HTERT RPE-1 (cell line): ENCODE results near the gene TMEM117.
"Not testable (repeated sequence)": the region's sequence is repeated elsewhere in the genome, so short reads cannot be mapped to it uniquely, and the experiment has no call there.

Experiments
- in situ Hi-C: fragments of 300-500 bp; cut with MboI; formaldehyde crosslinking; loops from 4 replicates; pipeline ENCODE4 v1.14.3; 2020; ENCODE audit warnings: low sequenced_read_pairs

TMEM117 gene

DNA sequence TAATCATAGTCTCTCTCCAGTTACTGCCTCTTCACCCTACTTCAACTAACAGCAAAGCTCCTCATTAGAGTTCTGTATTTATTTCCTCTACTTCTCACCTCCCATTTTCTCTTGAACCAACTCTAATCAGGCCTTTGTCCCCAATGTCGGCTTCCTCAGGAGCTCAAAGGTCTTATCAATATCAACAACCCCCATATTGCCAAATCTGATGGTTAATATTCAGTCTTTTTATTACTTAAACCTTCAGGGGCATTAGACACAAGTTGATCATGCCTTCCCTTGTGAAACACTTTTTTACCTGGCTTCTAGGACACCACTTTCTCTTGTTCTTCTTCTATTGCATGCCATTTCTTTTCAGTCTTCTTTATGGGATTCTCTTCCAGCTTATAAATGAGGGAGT is 531.3 kb downstream of the TMEM117 start:
- in situ Hi-C loops = no loop called here

DNA sequence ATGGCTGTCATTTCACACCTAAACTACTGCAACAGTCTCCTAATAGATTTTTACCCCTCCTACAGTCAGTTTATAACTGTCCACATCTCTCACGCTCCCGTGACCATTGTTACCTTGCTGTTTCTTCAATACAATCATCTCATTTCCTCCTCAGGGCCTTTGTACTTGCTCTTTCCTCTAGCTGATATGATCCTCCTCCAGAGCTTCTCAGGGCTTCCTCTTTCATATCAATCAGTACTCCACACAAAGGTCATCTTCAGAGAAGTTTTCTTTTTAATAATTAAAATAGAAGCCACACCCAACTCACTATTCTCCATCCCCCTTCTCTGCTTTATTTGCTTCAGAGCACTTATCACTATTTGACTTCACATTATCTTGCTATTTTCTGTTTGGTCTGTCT is 532.0 kb downstream of the TMEM117 start:
- in situ Hi-C loops = no loop called here

DNA sequence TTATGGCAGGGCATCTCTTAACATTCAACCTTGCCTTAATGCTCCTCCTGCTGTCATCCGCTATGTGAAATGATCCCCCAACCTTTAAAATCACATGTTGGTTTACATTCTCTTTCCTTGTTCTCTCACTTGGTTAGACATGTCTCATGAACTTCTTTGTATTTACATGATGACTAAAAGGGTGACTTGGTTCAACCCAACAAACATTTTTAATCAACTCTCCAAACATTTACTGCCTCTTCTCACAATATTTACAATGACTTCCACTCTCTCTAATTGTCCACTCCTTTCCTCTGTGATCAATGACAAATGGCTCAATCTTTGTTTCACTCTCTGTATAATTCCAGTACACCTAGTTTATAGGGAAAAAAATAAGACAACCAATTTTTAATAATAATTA is 534.1 kb downstream of the TMEM117 start:
- in situ Hi-C loops = no loop called here

DNA sequence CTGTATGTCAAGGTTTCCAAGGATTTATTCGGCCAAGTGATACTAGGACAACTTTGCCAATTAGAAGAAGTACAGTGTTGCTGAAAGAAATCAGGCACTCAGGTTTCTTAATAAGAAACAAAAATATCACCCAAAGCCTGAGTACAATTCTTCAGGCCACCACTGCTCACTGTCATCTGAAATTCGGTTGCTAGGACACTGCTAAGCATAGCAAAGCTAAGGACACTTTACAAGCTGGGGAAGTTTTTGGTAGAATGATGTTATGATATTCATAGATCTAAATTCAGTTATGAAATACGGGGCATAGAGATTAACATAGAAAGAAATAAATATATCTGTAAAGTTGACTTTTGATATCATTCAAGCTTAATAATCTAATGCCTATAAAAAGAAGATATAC is 535.1 kb downstream of the TMEM117 start:
- in situ Hi-C loops = no loop called here

DNA sequence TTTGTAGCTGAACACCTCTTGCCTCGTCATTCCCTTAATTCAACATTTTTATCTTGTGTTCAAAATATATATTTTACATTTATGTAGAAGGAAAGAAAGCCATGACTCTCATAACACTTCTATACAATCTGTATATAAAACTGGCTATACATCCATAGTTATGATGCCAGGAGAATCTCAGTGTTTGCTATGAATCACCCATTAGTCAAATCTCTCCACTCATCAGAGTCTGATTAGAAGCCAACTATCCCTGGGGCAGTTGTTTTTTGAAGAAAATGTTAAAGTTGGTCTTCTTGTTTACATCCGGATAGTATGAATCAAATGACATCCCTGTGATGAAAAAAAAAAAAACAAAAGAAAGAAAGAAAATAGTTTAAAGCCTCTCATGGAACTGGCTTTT is 536.4 kb downstream of the TMEM117 start:
- in situ Hi-C loops = no loop called here

DNA sequence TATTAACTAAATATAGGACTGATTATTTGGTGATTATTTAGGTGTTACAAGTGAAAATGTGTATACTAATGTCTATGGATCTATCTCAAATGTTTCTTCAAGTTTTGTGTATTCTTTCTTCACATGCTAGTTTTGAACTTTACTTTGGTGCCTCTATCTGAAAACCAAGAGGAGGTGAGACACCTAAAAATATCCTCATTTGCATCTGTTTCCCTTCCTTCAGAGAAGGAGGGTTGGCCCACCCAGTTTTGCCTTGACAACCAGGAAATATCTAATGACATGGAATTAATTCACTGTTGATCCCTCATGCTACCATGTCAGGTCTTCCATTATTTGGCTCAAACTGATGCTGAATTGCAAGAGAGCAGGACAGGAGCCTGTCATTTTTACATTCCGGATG is 539.8 kb downstream of the TMEM117 start:
- in situ Hi-C loops = no loop called here

DNA sequence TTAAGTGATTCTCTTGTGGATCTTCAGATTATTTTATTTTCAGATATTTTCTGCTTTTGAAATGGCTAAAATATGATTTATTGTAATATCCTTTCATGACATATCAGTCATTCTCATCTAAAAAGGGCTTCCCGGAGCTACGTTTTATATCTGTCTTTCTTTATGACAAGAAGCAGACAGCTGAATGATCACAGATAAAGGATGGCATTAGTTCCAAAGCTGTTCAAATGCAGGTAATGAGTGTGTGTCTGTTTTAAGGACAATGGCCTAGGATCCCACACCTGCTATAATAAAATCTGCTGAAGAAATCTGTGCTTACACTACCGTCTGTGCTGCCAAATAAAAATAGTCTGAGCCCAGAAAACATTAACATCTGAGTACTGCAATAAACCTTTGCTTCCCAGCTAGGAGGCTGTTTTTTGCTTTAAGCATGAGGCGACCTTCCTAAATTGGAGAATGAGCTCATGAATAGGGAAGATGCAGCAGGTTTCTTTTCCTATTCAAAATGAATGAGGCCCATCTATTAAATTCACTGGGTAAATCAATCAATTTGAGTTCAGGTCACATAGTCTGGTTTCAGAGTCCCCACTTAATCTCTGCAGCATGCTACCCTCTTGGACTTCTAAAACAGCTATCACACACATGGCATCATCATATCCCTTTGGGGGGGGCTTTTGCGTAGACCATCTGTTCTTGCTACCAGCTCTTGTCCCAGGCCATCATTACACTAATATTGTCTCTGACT is 541.7 kb downstream of the TMEM117 start:
- in situ Hi-C loops = no loop called here

DNA sequence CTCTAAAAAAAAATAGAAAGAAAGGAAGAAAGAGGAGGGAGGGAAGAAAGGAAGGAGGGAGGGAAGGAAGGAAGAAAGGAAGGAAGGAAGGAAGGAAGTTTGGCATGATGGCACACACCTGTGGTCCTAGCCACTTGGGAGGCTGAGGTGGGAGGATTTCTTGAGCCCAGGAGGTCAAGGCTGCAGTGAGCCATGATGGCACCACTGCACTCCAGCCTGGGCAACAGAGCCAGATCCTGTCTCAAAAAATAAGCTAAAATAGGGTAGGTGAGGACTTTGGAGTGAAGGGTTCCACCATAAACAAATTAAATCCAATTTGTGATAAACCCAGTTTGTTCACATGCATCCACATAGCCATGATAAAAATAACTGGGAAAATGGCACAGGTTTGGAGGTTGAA is 543.2 kb downstream of the TMEM117 start:
- in situ Hi-C loops = not testable (repeated sequence)

DNA sequence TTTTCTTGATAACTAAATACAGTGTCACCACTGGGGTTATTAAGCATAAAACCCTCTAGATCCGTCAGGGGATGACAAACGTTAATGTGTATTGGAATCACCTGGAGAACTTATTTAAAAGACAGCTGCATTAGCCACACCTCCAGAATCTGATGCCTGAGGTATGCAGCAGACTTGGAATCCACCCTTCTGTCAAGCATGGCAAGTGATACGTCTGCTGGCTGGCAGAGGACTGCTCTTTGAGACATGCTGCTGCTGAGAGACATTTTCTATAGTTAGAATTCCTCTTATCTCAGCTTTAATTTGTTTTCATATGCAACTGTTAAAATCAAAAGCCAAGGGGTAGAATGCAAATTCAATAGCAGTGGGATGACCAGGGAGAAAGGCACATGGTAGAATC is 544.0 kb downstream of the TMEM117 start:
- in situ Hi-C loops = no loop called here

DNA sequence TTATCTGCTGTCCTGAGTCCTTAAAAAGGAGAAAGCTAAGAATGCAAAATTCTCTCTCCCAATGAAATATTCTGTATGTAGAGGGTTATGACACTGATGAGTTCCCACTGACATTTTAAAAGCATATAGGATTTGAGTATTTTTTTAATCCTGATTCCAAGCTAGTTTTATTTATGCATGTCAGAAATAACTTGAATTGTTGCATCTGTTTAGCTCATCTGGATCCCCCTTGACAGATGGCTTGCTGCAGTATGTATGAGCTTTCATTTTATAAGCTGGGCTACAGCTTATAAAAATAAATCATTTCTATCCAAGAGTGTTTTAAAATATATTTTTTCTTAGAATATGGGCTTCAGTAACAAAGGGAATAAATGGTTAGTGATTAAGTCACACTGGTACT is 545.0 kb downstream of the TMEM117 start:
- in situ Hi-C loops = no loop called here

DNA sequence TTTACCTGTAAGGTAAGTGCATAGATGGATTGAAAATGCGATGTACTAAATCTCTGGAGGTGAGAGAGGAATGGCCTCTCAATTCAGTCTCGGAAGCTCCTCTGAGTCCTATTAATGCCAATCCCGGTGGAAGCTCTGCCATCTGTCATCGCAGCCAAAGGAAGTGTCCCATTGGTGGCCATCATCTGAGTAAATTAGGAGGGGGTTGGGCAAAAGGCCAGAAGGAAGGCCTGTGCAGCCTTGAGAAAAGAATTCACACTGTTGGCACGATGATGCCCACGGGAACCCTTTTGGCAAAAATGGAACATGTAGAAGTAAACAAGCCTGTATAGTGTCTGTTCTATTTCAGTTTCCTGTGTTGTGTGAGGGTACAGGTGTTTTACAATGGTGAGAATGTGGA is 545.5 kb downstream of the TMEM117 start:
- in situ Hi-C loops = no loop called here

DNA sequence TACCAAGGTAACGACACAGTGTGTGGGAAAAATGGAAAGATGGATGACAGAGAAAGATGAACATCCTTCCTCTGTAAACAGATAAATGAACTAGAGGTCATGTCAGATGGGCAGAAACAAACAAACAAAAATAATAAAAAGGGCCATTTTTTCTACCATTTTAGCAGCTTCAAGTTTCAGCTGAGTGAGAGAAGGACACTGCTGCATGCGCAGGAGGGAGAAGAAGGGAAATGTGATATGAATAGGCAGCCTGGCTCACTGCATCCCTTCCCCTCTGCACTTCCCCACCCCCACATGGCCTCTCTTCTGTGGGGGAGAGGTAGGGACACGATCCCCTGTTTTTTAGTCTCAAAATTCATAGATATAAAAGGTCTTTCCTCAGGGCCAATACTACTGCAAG is 548.3 kb downstream of the TMEM117 start:
- in situ Hi-C loops = no loop called here

DNA sequence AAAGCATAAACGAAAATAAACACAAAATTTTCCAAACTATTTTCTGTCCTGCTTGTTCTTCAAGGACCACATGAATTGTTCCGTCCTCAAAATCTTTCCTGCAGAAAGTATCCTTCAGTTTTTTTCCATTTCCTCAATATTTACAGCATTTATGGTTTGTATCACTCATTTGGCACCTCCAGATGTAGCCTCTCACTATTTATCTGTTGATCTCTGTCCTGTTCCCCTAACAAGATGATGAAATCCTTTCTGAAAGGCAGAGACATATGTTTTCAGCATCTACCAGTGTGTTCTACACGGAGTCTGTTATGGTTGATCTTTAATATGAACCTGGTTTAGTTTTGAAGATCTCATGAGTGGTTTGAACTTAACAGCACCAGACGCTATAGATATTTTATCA is 550.1 kb downstream of the TMEM117 start:
- in situ Hi-C loops = no loop called here

DNA sequence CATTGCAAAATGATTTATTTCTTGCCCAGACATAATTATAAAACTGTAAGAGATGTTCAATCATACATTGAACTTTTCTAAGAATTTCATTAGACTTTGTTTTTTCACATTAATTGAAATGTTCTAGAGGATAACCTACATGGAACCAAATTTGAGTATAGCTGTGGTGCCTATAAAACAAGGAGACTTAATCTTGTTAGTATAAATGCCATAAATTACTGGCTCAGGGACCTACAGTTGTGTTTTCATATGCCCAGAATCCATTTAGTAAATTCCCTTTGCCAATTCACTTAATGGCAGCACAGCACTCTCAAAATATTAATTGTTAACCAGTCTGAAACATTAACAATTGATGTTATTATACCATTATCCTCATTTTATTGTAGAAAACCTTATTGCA is 551.7 kb downstream of the TMEM117 start:
- in situ Hi-C loops = no loop called here

DNA sequence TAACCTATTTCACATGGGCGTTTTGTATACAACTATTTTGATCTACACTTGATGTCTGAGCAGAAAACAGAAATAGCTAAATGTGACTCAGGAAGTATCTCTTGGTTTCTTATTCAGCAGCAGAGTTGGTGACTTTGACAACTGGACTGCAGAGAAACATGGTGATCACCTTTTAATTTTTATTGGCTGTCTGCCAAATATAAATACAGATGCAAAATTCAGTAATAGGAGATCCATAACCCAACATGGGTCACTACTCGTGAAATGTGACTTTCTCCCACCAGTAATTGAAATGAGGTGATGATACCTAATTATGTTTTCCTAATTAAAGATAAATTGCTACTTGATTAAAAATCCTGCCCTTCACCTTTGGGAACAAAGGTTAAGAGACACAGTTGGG is 553.2 kb downstream of the TMEM117 start:
- in situ Hi-C loops = no loop called here

DNA sequence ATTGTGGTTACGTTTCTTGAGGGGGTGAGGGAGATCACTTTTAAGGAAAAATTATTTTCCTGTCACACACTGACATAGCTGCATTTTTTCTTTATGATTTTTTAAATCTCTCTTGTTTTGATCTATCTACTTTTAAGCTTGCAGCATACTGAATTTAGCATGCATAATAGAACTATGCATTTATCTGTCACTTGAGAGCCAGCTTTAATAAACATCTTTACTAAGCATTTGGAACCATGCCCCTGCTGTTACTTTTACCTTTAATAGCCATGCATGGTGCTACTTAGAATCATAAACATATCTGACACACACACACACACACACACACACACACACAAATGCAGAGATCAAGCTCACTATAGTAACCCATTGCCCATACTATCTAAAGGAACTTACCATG is 554.0 kb downstream of the TMEM117 start:
- in situ Hi-C loops = no loop called here

DNA sequence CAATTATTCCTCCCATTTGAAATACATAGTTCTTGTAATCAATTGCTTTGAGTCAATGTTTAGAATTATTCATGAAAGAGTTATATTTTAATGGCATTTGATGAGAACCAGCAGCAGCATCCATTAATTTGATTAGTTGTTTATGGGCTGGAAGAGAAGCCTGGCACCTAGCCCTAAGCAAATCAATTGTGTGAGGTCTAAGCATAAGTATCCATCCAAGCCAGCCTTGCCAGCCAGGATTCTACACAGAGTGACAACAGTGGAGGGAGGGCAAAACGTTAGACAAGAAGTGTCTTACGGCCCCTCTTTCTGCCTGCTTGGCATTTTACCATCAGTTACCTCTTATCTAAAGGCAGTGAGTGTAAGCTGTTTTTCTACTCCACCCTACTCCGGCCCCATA is 561.8 kb downstream of the TMEM117 start:
- in situ Hi-C loops = no loop called here

DNA sequence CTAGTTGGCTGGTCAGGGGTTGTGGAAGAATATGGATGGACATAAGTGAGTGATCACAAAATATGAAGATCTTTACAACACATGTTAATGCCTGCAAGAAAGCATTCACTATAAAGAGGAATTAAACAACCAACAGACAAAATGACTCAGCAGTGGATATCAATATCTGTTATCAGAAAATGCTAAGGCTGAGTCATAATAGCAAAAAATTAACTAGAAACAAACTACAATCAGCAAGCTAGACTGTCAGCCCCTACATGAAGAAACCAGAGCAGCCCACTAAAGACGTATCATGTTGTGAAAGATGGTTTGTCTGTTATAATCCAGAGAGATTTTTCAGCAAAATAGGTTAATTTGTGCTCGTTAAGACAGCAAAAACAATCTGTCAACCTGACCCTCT is 567.3 kb downstream of the TMEM117 start:
- in situ Hi-C loops = no loop called here

DNA sequence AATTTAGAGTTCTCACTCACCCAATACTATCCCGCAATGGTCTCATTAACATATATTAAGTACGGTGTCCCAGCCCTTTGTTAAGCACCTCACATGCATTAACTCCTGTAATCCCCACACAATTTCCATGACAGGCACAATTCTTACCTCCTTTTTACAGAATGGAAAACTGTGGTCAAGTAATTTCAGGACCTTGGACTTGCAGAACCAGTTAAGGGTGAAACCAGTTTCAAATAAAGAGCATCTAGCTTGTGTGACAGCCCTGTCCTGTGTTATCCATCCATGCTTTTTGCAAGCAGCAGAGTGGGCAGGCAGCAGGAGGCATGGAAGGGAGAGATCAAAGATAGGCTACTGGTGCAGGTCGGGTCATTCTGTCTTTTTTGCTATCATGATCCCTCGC is 569.4 kb downstream of the TMEM117 start:
- in situ Hi-C loops = no loop called here

DNA sequence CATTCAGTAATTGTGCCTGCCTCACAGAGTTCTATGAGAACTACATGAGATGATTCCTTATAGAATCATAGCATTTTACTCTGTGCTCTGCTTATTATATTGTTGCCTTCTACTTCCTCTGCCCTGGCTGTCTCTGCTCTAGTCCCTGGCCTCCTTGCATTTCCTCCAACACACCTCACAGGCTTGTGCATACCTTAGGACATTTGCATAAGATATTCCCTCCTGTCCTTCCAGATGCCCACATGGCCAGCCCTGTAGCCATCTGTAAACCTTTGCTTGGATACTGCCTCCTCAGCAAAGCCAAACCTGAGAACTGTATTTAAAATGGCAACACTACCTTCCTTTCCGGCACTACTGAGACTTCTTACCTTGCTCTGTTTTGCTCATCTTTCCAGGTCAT is 586.7 kb downstream of the TMEM117 start:
- in situ Hi-C loops = no loop called here

DNA sequence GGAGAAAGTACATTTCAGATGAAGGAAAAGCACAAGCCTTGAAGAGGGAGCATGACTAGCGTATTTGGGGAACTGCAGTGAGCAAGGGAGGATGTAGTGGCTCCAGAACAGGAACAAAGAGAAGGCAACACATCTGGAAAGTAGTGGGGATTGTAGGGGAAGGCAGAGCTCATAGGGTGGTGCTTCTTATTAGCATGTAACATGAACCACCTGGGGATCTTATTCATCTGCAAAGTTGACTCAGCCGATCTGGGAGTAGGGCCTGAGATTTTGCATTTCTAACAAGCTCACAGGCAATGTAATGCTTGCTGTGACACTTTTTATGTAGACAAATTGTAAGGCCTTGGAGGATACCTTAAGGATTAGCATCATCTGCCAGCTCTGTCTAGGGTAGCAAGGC is 592.9 kb downstream of the TMEM117 start:
- in situ Hi-C loops = no loop called here

DNA sequence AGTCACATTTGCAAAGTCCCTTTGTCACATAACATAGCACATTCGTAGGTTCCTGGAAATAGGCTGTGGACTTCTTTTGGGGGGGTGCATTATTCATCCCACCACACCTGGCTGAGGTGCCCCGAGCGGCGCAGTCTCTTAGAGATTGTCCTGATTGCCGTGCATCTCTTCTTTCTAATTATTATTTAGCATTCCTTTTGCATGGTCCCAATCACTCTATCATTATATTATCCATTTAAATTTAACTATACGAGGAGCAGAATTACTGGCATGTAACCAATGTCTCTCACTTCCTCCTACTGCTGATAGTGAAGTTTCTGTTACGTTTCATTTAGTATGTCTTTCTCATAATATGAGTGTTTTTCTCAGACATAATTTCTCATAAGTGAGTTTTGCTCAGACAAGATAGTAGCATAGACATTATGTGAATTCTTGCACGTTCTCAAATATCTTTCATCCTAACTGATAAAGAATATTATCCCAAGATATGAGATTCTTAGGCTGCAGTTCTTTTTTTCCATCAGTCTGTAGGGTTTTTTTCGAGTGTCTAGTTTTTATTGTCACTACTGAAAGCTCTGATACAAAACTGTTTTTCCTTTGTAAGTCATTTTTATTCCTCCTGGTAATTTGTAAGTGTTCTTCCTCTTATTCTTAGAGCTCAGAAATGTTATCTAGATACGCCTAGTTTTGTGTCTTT is 595.9 kb downstream of the TMEM117 start:
- in situ Hi-C loops = no loop called here

DNA sequence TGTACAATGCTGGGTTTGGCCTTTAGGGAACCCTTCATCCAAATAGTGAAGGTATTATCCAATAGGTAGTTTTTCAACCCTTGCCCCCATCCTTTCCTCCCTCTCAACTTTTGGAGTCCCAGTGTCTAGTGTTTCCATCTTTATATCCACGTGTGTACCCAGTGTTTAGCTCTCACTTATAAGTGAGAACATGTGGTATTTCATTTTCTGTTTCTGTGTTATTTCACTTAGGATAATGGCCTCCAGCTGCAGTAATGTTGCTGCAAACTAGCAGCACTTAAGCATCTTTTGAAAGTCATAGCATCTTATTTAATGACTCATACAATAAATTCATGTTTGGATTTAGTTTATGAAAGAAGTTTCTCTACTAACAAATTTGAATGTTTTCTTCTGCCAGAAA is 597.8 kb downstream of the TMEM117 start:
- in situ Hi-C loops = no loop called here
